NB4 (cell line): Measurements from ENCODE around the gene IQGAP3.

ENCODE experiments used
- DNase-seq: peaks from one replicate; pipeline ENCODE4 v3.0.0; 2010; ENCODE audit warnings: low read depth
- H3K4me3 ChIP-seq: one replicate; pipeline ENCODE4 v1.5.1; 2011; ENCODE audit warnings: mild to moderate bottlenecking, low read depth, low read length, moderate library complexity
- MYC ChIP-seq: IDR thresholded peaks from 2 replicates; pipeline ENCODE4 v1.6.1; 2011; ENCODE audit warnings: low read depth, low read length
- POLR2A ChIP-seq: IDR thresholded peaks from 2 replicates; pipeline ENCODE4 v1.6.1; 2011; ENCODE audit warnings: mild to moderate bottlenecking; ENCODE audit not compliant: insufficient read length; ENCODE audit errors: extremely low read depth
- TF ChIP-seq, protein P1 (sequence below): IDR thresholded peaks from one replicate; pipeline ENCODE4 v1.5.1; 2012; ENCODE audit warnings: low read depth, low read length
- TF ChIP-seq, protein P2 (sequence below): IDR thresholded peaks from 2 replicates; pipeline ENCODE4 v1.6.1; 2011; ENCODE audit warnings: low read depth, low read length

IQGAP3 gene

DNA sequence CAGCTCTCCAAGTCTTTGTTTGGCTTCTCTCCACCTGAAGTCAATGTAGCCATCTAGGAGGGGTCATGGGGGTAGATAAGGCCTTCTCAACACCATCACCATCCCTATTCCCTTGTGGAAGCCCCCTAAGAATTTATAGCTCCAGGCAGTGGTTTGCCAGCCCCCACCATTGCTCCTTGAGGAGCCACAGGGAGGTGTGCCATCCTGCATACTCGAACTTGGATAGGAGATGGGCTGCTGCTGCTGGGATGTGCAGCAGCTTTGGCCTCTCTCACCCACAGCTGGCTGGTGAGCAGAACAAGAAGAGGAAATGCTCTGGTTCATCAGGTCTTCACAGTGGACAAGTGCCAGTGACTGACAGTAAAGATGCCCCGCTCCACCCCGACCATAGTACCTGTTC is 24.1 kb upstream of the IQGAP3 start:
- no peak overlapping the region for H3K4me3 ChIP-seq
- TF ChIP-seq, protein P1, sequence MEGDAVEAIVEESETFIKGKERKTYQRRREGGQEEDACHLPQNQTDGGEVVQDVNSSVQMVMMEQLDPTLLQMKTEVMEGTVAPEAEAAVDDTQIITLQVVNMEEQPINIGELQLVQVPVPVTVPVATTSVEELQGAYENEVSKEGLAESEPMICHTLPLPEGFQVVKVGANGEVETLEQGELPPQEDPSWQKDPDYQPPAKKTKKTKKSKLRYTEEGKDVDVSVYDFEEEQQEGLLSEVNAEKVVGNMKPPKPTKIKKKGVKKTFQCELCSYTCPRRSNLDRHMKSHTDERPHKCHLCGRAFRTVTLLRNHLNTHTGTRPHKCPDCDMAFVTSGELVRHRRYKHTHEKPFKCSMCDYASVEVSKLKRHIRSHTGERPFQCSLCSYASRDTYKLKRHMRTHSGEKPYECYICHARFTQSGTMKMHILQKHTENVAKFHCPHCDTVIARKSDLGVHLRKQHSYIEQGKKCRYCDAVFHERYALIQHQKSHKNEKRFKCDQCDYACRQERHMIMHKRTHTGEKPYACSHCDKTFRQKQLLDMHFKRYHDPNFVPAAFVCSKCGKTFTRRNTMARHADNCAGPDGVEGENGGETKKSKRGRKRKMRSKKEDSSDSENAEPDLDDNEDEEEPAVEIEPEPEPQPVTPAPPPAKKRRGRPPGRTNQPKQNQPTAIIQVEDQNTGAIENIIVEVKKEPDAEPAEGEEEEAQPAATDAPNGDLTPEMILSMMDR, result no peak
- no peak for DNase-seq

DNA sequence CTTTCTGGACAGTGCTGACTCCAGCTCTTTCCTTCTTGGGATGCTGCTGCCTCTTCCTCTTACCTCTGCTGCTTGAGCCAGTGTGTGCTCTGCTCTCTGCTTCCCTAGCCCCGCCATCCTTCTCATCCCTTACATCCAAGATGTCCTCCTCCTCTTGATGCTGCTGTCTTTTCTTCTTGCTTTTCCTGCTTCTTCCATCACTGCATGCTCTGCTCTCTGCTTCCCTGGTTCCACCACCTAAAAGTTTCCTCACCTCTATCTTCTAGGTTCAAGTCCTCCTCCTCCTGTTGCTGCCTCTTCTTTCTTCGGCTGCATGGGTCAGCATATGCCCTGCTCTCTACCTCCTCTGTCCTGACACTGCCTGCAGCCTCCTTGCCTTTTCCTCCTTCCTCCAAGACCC is 22.7 kb upstream of the IQGAP3 start:
- TF ChIP-seq POLR2A (no peak), MYC (no peak)
- TF ChIP-seq, protein P1, result no peak
- TF ChIP-seq, protein P2, sequence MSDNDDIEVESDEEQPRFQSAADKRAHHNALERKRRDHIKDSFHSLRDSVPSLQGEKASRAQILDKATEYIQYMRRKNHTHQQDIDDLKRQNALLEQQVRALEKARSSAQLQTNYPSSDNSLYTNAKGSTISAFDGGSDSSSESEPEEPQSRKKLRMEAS, result no peak
- H3K4me3 ChIP-seq, result no peak overlapping the region
- no peak for DNase-seq

DNA sequence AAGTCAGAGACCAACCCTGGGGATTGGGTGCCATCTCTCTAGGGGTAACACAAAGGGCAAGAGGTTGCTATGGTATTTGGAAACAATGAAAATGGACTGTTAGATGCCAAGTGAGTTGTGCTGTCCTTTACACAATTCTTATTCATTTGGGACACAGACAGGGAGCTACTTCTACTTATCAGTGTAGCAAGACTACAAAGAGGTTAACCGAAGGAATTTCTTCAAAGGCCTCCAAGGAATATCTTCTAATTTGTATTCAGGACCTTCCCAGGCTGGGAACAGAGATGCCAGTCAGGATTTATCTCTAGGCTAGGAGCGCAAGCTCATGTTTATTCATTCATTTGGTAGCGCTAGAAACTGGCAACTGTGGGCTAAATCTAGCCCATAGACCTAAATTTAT is 21.8 kb upstream of the IQGAP3 start:
- DNase-seq, result no peak
- H3K4me3 ChIP-seq, result no peak overlapping the region
- TF ChIP-seq POLR2A (no peak), MYC (no peak)
- TF ChIP-seq, protein P2, result no peak

DNA sequence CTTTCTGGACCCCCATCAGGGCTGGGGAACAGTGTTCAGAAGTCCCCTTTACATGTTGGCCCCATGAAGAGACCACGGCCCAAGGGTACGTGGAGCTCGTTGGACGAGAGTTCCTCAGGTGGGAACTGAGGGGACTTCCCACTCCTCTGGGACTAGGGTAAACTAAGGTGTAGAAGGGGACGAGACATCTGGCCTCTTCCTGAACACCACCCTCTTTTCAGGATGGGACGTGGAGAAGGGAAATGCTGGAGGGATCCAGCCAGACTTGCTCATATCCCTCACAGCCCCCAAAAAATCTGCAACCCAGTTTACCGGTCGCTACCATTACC is 21.3 kb upstream of the IQGAP3 start:
- TF ChIP-seq, protein P2, result no peak
- TF ChIP-seq, protein P1, result no peak
- no peak for TF ChIP-seq MYC
- no peak for DNase-seq
- H3K4me3 ChIP-seq, result no peak overlapping the region

DNA sequence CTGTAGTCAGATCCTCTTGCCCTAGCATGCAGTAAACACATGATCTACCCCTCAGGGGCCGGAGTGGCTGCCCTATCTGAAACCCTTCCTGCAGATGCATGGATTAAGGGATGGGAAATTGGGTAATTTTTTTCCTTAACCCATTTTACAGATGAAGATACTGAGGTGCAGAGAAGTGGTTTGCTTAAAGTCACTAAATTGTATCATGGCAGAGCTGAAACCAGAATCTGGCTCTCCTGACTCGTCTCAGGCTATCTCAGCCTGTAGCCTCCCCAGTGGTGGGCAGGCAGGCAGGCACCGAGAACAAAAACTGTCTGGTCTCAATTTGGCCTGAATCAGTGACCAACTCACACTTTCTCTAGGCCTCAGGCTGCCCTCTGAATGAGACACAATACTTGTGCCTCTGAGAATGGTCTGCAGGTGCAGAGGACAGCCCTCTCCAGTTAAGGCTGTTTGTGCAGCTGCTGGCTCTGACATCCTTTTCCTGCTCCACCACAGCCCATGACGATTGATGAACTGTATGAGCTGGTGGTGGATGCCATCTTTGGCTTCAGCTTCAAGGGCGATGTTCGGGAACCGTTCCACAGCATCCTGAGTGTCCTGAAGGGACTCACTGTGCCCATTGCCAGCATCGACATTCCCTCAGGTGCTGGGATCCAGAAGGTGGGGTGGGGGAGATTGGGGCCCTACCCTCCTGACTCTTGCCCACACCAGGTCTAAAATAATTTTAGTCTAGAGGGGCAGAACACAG is 20.7 kb upstream of the IQGAP3 start:
- no peak for DNase-seq
- H3K4me3 ChIP-seq, result peak overlapping the region; percentile 87
- TF ChIP-seq, protein P1, result no peak
- no peak for TF ChIP-seq MYC
- no peak for TF ChIP-seq POLR2A
- TF ChIP-seq, protein P2, result no peak

DNA sequence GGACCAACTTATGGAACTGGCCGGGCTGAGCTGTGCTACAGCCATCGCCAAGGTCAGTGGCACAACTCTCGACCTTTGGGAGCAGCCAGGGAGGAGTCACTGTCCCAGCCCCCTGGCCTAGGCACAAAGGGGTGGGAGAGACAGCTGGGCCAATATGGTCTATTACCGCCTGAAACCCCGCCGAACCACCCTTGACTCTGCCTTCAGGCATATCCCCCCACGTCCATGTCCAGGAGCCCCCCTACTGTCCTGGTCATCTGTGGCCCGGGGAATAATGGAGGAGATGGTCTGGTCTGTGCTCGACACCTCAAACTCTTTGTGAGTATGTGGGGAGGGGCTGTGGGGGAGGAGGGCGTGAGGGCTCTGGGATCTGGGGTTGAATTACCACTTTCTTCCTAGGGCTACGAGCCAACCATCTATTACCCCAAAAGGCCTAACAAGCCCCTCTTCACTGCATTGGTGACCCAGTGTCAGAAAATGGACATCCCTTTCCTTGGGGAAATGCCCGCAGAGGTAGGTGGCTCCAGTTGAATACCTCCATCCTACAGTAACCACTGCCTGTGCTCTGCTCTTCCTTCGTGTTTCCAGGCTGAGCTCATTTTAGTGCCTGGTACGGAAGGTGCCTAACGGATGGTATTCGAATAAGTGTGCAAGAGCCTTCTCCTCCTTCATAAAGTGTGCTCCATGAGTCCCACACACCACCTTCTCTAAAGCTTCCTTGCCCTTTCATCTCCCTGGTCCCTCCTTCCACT is 20.0 kb upstream of the IQGAP3 start:
- no peak for DNase-seq
- TF ChIP-seq, protein P1, result no peak
- TF ChIP-seq POLR2A (no peak), MYC (no peak)
- TF ChIP-seq, protein P2, result no peak
- peak overlapping the region; percentile 87 for H3K4me3 ChIP-seq
